ENCODE measurements around the gene SP1.
"Not testable (repeated sequence)": the region's sequence is repeated elsewhere in the genome, so short reads cannot be mapped to it uniquely, and the experiment has no call there.

The SP1 gene

DNA sequence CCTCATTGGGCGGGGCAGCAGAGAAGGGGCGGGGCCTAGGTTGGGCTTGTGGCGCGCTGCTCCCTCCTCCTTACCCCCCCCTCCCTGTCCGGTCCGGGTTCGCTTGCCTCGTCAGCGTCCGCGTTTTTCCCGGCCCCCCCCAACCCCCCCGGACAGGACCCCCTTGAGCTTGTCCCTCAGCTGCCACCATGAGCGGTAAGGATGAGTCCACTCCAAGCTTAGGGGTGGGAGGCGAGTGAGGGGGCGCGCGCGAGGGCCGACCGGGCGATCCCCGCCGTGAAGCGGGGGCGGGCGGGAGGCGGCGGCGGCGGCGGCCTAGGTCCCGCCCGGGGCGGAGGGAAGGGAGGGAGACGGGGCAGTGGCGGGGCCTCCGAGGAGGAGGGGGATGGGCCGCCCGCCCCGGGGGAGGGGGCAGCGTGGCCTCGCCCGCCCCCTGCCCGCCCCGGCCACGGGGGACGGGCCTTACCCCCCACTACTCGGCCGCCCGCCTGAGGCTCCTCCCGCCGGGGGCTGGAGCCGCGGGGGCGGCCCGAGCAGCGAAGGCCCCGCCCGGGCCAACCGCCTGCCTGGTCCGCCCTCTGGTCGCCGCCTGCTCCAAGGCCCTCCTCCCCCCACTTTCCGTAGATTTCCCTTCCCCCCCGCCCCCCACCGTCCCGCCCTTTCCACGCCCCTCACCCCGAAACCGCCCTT lies at the start of gene SP1:
Gene SP1, plus strand, starts transcription at position 73 of the 690 bp plus-strand sequence. Its CDS starts 116 bp downstream, at position 189.
- peak; percentile 92 for DNase-seq (ENCODE audit: low read depth)

GRCh38 chr12:53330671-53331070 lies 49.3 kb upstream of the SP1 start:
- no peak for DNase-seq (ENCODE audit: low read depth)

GRCh38 chr12:53332339-53332738 lies 47.6 kb upstream of the SP1 start:
- not testable (repeated sequence) for DNase-seq (ENCODE audit: low read depth)

- DNase-seq (ENCODE audit: low read depth) = no peak
Measured at GRCh38 chr12:53332744-53333143, 47.2 kb upstream of the SP1 start.

DNA sequence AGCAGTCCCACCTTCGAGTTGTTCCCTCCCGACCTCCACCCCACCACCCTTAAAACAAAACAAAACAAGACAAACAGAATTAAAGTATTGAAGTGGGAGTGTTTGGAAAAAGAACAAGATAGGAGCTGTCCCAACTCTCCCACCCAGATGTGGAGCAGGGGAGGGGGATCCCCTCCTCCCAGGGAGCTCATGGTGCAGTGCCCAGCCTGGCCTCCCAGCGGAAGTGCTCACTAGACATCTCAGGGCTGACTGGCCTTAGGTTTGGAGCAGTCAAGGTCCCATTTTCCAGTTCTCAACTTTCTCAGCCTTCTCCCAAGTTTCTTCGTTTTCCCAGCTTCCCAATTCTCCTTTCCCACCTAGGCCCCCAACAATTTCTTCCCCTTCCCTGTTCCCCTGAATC lies 46.7 kb upstream of the SP1 start:
- DNase-seq (ENCODE audit: low read depth) = no peak

DNA sequence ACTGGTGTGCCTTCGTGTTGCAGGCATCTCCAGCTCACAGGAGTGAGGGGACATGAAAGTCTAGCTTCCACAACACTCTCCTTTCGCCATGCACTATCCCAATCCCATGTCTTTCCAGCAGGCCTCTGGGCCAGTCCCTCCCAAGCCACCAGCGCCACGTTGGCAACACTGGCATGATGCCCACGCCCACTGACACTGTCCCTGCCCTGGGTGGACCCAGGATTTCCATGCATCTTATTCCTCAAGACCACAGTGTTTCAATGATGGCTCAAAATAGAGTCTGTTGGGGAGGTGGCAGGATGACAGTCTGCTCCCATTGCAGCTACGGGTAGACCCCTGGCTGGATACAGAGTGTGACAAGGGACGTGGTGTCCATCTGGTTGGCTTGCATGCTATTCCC lies 46.1 kb upstream of the SP1 start:
- no peak for DNase-seq (ENCODE audit: low read depth)

GRCh38 chr12:53334822-53335221 lies 45.2 kb upstream of the SP1 start:
- no peak for DNase-seq (ENCODE audit: low read depth)

DNA sequence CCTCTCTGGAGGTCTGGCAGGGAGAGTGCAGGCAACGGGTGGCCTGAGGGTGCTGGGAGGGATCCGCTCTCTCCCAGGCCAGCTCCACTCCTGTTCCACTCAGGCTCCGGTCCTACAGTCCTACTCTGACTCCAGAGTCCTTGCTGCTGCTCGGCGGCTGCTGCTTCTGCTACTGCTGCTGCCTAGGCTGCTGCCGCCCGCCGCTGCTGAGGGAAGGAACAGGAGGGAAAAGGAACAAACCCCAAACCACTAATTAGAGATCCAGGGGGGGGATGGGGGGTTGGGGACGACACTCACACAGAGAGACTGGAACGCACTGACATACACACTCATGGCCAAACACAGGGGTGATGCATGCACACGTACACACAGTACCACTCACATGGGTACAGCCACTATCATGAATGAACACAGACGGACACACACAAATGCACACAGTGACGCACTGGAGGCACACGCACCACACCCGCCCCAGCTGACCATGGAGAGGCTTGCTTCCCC lies 43.7 kb upstream of the SP1 start, which contains the start of gene SP7:
Gene SP7, minus strand, starts transcription at position 174 of the 501 bp plus-strand sequence. CDS start 708 bp downstream, outside the sequence.
- DNase-seq (ENCODE audit: low read depth) = no peak

- no peak for DNase-seq (ENCODE audit: low read depth)
Measured at GRCh38 chr12:53338017-53338416, 42.0 kb upstream of the SP1 start.

DNA sequence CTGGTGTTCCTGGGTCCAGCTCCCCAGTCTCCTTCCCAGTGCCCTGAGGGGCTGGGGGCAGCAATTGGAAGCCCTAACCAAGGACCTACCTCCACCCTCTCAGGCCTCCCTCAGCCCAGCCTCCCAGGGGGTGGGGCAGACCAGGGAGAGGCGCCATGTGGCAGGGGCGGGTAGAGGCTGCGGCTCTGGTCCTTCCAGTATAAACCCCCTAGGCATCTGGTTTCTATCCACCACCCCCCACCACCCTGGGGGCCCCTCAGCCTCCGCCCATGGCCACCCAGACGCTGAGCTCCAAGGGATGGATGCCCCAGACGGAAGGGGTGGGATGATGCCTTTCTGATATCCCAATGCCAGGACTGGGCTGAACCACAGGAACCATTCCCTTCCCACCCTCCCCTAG lies 41.1 kb upstream of the SP1 start:
- DNase-seq (ENCODE audit: low read depth) = no peak

DNA sequence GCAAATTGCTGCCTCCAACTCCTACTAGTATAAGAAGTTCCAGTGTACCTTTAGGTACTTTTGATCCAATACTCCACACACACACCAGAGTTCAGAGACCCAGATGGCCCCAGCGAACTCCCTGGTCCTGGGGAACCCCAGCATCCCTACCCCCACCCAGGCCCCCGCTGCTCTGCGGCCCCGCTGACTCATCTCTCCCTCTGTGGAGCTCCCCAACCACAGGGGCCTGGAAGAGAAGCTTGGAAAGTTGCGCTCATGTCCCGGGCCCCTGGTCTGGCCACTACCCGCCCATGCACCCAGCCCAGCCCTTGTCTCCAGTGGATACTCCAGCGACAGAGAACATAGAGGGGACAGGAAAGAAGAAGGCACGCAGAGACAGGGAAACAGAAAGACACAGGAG lies 39.6 kb upstream of the SP1 start:
- no peak for DNase-seq (ENCODE audit: low read depth)

- no peak for DNase-seq (ENCODE audit: low read depth)
Measured at GRCh38 chr12:53343449-53343848, 36.5 kb upstream of the SP1 start.

- DNase-seq (ENCODE audit: low read depth) = no peak
Measured at GRCh38 chr12:53343969-53344368, 36.0 kb upstream of the SP1 start.

DNA sequence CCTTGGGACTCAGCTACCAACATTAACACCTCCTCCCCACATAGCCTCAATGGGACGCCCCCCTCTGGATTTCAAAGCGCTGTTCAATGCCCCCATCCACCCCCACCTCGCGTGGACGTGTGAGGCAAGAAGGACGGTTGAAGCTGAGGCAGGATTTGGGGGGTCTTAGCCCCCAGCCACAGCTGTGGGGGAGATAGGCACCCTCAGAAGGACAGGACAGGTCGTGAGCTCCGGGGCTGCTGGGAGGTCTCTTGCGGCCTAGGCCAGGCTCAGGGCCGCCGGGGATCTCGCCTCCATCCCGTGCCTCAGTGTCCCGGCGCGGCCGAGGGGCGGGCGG lies 35.5 kb upstream of the SP1 start:
- DNase-seq (ENCODE audit: low read depth) = no peak

DNA sequence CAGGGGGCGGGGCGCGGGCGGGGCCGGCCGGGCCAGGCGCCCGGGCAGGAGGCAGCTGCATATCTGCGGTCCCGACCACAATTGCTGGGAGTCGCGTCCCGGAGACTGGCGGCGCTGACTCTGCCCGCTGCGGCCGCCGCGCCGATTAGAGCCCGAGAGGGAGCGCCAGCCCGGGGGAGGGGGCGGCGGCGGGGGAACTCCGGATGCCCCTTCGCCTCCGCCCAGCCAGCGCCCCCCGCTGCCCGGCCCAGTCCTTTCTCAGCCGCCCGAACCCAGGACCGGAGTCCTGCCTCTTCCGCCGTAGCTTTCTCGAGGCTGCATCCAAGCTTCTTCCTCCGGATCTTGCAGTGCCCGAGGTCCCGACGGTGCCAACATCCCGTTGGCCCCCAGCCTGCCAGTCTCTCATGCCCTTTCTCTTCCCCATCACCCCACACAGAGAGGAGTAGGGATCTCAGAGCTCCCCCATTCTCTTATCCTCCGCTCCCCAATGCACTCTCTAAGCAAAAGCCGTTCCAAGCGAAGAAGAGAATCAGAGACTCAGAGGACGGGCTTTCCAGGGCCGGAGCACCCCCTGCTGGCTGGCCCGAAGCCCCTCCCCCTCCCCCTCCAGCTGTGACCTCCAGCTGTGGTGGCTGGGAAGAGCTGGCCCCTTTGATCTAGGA lies 35.0 kb upstream of the SP1 start:
- DNase-seq (ENCODE audit: low read depth) = no peak

DNA sequence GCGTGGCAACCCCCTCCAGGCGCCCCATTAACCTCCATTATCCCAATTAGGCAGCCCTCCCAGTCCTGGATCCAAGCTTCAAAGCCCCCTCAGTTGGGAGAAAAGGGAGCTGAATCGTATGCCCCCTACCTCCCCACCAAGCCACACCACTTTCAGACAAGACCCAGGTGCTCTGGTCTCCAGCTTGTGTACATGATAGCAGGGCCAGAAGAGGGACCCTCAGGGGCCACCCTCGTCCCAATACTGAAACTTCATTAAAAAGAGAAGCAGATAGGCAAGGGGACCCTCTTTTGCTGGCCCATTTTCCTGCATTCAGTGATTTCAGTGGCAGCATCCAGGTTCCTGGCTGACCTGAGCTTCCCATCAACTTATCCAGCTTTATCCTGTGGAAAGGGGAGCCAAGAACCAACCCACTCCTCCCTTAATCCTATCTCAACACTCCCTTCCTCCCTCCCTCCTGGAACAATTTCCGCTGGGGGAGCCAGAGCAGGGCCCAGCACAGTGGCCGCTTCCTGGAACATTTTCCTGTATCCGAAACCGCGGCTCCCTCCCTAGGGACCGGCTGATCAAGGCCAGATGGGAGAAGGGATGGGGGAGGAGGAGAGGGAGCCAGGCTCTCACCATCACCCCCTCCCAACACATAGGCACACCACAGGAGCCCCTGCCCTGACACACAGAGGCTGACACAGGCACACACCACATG lies 34.3 kb upstream of the SP1 start:
- DNase-seq (ENCODE audit: low read depth) = peak; percentile 41

DNA sequence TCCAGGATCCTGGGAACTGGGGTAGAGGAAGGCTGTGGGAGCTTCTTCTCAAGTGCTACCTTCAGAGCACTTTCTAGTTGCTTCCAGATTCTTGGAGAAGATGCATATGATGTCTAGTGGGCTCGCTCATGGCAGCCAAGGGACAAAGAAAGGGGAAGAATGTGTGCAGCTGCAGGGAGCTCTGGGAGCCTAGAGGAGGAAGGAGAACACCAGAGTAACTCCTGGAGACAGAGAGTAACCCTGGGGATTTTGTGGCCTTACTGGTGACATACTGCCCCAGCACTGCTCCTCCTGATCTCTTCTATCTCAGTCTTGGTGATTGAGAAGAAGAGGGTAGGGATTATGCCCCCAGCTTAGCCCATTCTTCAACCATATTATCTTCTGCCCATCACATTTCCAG lies 33.5 kb upstream of the SP1 start:
- DNase-seq (ENCODE audit: low read depth) = no peak

GRCh38 chr12:53347905-53348304 lies 32.1 kb upstream of the SP1 start:
- no peak for DNase-seq (ENCODE audit: low read depth)

- DNase-seq (ENCODE audit: low read depth) = peak; percentile 66
Measured at GRCh38 chr12:53352331-53353256, 27.4 kb upstream of the SP1 start.

DNA sequence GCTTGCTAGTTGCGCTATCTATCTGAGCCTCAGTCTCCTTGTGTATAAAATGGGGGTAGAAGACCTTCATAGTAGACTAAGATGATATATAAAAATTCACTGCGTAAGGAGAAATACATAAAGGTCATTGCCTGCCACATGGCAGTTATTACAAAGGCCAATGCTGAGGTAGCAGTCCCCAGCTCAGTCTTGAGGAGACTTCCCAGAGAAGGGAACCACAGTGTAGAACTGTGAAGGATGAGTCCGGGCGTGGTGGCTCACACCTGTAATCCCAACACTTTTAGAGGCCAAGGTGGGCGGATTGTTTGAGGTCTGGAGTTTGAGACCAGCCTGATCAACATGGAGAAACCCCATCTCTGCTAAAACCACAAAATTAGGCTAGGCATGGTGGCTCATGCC lies 26.7 kb upstream of the SP1 start:
- no peak for DNase-seq (ENCODE audit: low read depth)

DNA sequence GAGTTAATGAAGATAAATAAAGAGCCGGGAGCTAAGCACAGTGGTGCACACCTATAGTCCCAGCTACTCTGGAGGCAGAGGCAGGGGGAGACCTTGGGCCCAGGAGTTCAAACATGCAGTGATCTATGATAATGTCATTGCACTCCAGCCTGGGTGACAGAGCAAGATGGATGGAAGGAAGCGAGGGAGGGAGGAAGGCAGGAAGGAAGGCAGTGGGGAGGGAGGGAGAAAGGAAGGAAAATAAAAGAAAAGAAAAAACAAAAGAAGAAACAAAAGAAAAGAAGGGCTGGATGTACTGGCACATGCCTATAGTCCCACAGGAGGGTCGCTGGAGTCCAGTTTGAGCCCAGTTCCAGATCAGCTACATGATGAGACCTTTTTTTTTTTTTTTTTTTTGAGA lies 24.9 kb upstream of the SP1 start:
- no peak for DNase-seq (ENCODE audit: low read depth)

DNA sequence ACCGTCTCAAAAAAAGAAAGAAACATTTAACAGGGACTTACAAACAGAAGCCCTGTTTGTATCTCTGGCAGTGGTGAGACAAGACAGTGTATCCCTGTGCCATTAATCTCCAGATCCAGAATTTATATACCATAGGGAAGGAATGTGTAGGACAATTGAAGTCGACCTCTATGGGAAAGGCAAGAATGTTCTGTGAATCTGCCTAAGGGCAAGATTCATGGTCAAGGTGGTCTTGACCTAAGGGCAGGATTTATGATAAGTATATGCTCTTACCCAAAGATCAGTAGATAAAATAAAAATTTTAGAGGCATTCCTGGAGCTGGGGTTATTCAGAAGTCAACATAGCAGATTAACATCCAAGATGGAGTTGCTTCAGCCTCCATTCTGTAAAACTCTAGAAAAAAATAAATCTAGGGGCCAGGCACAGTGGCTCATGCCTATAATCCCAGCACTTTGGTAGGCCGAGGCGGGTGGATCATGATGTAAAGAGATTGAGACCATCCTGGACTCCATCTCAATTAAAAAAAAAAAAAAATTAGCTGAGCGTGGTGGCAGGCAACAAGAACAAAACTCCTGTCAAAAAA lies 21.0 kb upstream of the SP1 start:
- DNase-seq (ENCODE audit: low read depth) = no peak

Measured in GM04504 (cell line).